Activated gamma-delta T cell treated with Interleukin-2 at 50 U/mL for 16 hours (primary cell): ENCODE measurements around the gene USP34.
"Not testable (repeated sequence)": the region's sequence is repeated elsewhere in the genome, so short reads cannot be mapped to it uniquely, and the experiment has no call there.

Source experiments
- DNase-seq: peaks from one replicate; pipeline ENCODE4 v3.0.0-alpha.2; 2020

USP34 gene

GRCh38 chr2:61247204-61247812 lies 223.6 kb downstream of the USP34 start:
- no peak for DNase-seq

DNA sequence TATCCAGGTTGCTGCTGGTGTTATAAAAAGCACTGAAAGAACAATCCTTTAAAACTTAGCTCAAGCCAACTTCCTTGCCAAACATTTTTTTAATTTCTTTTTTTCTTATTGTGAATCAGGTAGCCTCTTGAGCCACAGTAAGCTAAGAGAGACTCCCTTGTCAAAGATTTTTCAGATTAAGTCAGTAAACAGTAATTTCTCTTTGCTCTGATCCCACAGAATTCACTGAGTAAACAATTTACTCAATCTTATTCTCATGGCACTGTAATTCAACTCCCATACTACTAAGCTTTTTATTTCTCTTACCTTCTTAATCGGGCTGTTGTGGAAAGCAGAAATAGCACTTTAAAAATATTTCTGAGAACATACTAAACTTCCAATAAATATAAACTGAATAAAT lies 226.2 kb downstream of the USP34 start:
- DNase-seq, result no peak

- DNase-seq, result no peak
Measured at GRCh38 chr2:61241266-61241665, 229.6 kb downstream of the USP34 start.

DNA sequence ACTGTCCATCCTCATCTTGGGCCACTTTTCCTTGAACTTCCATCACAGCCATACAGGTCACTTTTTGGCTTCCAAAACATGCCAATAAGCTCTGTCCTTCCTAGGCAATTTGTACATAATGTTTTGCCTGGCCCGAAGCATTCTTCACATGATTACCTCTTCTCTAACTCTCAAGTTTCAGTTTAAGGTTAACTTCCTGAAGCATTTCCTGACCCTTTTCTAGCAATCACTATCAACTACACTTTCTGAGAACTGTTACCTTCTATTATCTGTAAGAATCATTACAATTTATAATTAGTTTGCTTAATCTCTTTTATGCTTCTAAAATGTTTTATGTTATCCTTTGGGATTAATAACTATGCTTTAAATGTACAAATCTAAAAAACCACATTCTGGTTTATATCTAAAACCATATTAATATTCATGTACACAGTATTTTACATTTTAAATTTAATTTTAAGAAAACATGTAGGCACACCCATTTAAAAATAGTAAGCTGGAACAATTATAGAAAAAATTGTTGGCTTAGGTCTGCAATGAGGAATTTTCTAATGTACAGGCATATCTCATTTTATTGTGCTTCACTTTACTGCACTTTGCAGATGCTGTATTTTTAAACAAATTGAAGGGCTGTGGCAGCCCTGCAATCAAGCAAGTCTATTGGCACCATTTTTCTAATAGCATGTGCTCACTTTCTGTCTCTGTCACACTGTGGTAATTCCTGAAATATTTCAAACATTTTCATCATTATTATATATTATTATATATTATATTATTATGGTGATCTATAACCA lies 232.5 kb downstream of the USP34 start:
- DNase-seq, result no peak

GRCh38 chr2:61235716-61236115 lies 235.2 kb downstream of the USP34 start:
- no peak for DNase-seq

GRCh38 chr2:61233581-61233980 lies 237.3 kb downstream of the USP34 start:
- DNase-seq, result no peak

GRCh38 chr2:61229936-61230335 lies 241.0 kb downstream of the USP34 start:
- DNase-seq, result no peak

- no peak for DNase-seq
Measured at GRCh38 chr2:61222567-61222966, 248.3 kb downstream of the USP34 start.

DNA sequence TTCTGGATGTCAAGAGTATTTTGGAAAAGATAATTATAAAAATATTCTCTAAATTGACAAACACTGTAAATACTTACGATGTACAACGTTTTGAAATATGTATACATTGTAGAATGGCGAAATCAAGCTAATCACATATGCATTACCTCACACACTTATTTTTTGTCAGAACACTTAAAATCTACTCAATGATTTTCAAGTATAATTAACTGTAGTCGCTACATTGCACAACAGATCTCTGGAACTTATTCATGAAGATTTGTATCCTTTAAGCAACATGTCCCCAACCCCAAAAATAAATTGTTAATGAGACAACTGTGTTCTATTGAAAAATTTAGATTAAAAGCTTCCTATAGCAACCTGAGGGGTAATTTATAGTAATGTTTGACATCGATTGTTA lies 249.1 kb downstream of the USP34 start:
- no peak for DNase-seq

GRCh38 chr2:61220768-61221167 lies 250.1 kb downstream of the USP34 start:
- DNase-seq, result no peak

DNA sequence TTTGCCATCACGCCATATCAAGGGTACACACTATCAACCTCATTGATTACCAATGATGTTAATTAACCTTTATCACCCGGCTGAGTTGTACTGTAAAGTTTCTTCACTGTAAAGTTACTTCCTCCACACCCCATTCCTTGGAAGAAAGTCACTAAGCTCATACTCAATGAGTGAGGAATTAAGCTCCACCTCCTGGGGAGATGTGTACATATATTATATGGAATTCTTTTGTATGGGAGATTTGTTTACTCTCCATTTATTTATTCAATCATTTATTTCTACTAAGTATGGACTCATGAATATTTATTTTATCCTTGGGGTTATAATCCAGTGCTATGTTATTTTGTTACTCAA lies 252.1 kb downstream of the USP34 start:
- no peak for DNase-seq

GRCh38 chr2:61218076-61218816 lies 252.6 kb downstream of the USP34 start:
- no peak for DNase-seq

GRCh38 chr2:61214171-61214570 lies 256.7 kb downstream of the USP34 start:
- no peak for DNase-seq

- DNase-seq, result no peak
Measured at GRCh38 chr2:61210332-61210981, 260.4 kb downstream of the USP34 start.

DNA sequence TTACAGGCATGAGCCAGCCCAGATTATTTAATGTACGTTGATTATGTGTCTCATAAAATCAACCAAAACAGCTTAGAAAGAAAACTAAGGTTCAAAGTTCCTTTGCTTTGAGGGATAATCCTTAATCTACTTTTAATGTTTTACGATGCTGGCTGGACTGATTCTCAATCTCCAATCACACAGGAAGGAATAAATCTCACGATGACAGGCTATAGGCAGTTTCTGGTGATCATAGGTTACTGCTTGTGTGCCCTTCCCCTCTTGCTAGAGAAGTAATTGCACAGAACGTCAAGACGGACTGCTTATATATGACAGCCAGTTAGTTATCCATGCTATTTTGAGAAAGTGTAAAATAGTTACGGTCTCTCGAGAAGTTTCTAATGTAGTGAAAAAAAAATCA lies 265.8 kb downstream of the USP34 start:
- DNase-seq, result no peak

DNA sequence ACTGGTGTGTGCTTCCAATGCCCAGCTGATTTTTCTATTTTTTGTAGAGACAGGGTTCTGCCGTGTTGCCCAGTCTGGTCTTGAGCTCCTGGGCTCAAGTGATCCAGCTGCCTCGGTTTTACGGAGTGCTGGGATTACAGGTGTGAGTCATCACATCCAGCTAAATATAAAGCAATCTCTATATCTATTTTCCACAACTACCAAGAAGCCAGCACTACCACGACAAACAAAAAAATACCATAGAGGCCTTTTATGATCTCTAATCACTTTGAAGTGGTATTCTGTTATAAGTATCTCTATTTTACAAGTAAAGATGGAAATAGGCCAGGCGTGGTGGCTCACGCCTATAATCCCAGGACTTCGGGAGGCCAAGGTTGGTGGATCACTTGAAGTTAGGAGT lies 274.2 kb downstream of the USP34 start:
- DNase-seq, result no peak

- not testable (repeated sequence) for DNase-seq
Measured at GRCh38 chr2:61194646-61195045, 276.2 kb downstream of the USP34 start.

GRCh38 chr2:61193670-61194561 lies 277.0 kb downstream of the USP34 start:
- no peak for DNase-seq

GRCh38 chr2:61187085-61187484 lies 283.8 kb downstream of the USP34 start:
- no peak for DNase-seq

DNA sequence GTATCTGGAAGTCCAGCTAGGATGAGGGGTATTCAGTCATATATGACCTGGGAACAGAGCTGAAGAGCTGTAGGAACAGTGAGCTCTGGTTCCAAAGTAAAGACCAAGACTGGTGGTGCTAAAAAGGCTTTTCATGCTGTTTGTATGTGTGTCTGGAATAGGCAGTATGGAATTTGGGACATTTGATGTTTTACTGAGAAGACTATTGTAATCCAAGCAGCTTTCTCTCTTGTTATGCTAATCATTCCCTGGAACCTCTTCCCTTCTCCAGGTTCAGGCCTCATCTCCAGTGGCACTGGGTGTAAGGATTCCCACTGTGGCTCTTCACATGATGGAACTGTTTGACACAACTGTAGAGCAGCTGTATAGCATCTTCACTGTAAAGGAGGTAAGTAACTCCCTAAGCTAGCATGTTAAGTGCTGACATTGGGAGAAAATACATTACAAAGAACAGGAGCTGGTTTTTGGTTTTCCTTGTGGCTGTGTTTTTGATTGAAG lies 285.6 kb downstream of the USP34 start:
- no peak for DNase-seq

DNA sequence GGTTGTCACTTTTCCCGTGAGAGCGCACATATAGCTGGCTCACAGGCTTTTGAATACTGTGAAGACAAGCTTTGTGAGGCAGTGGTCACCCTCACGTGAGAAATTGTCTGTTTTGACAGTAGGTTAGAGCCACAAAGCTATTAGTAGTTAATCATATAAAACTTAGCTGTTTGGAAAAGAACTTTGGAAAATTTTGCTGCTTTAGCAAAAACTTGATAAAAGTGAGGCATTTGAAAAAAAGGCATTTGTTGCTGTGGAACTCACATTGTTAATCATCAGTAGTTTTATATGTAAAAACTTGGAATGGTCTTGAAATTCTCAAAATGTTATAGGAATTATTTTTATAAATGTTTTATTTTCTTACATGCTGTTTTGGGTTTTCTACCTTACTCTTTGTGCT lies 286.6 kb downstream of the USP34 start:
- no peak for DNase-seq

- no peak for DNase-seq
Measured at GRCh38 chr2:61183795-61184194, 287.1 kb downstream of the USP34 start.

DNA sequence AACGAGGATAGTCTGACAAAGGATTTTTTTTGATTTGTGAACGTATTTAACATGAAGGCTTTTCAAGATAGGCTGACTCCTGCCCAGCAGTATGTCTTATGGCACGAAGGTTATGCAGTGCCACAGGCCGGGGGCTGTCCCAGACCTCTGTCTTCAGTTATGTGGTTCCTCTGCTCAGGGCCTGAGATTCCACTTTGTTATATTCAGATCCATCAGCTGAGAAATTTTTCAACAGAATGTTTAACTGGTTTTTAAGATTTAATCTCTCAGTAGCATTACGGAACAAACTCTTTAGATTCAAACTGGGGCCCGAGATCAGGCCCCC lies 288.9 kb downstream of the USP34 start:
- no peak for DNase-seq
